Activated T-helper 2 cell treated with anti-CD3 and anti-CD28 coated beads, Interferon-gamma antibody, Interleukin-2, Interleukin-4, amounts not matched to agents 10 μg/mL and 5 μg/mL and 100 μg/mL, durations not matched to agents 14 hours and 24 hours and 36 hours (primary cell): Measurements from ENCODE around the gene FOXRED1. TPM values are rescaled to one million over a fixed set of nuclear protein-coding genes. Genes with fewer than 3 reads are reported as not detected.

ENCODE experiments used
- DNase-seq: peaks from one replicate; pipeline ENCODE4 v3.0.0; 2021; ENCODE audit warnings: low spot score
- H3K27ac Mint-ChIP-seq: one replicate; pipeline ENCODE4 v1.8.0; 2021; ENCODE audit warnings: mixed read lengths
- H3K27me3 Mint-ChIP-seq: one replicate; pipeline ENCODE4 v1.8.0; 2021; ENCODE audit warnings: low read depth, mixed read lengths
- H3K36me3 Mint-ChIP-seq: one replicate; pipeline ENCODE4 v1.8.0; 2021; ENCODE audit warnings: low read depth, mixed read lengths
- H3K4me1 Mint-ChIP-seq: one replicate; pipeline ENCODE4 v1.8.0; 2021; ENCODE audit warnings: low read depth, mixed read lengths
- H3K4me3 Mint-ChIP-seq: one replicate; pipeline ENCODE4 v1.8.0; 2021; ENCODE audit warnings: low read depth, mild to moderate bottlenecking, moderate library complexity, mixed read lengths
- H3K9me3 Mint-ChIP-seq: one replicate; pipeline ENCODE4 v1.8.0; 2021; ENCODE audit warnings: mixed read lengths
- intact Hi-C: fragments of 100-400 bp; cut with micrococcal nuclease; formaldehyde crosslinking; loops from one replicate; pipeline ENCODE4 v1.15.1; 2023
- total RNA-seq: library from RNA; stranded (reverse); gene quantifications from 2 replicates; pipeline ENCODE4 v1.2.3, GENCODE V29; 2022

Gene FOXRED1
- 48.7 and 52.3 TPM in 2 replicates for total RNA-seq

GRCh38 chr11:126268708-126269579, at the start of gene FOXRED1, which contains the start of gene SRPRA:
Gene FOXRED1, plus strand, starts transcription at chr11:126269154. Its CDS starts 53 bp downstream, at chr11:126269207.
Gene SRPRA, minus strand, starts transcription at chr11:126268895. Its CDS starts 91 bp downstream, at chr11:126268804.
- H3K4me1 Mint-ChIP-seq: peaks cover 28% of the 10 kb centered on the region
- peak; percentile 100 for DNase-seq
- peak within 1 kb of the TSS; percentile 94 for H3K4me3 Mint-ChIP-seq
- no peaks in the 10 kb centered on the region for H3K27me3 Mint-ChIP-seq
- no peaks in the 10 kb centered on the region for H3K9me3 Mint-ChIP-seq
- peak within 1 kb of the TSS; percentile 97 for H3K27ac Mint-ChIP-seq
- H3K36me3 Mint-ChIP-seq: peaks cover 57% of the 10 kb centered on the region
- intact Hi-C loops: loop anchor here (1.0 to 5.0 kb wide), 6 partner anchors 14 to 367 kb away; partner anchors contain the start of genes CDON, DCPS, DDX25 and FAM118B

GRCh38 chr11:126219547-126219946, 49.4 kb upstream of the FOXRED1 start:
- peaks cover 12% of the 10 kb centered on the region for H3K4me1 Mint-ChIP-seq
- intact Hi-C loops: no loop called here
- no peaks in the 10 kb centered on the region for H3K9me3 Mint-ChIP-seq
- H3K36me3 Mint-ChIP-seq: no peaks in the 10 kb centered on the region
- no peak for DNase-seq
- no peak overlapping the region for H3K27ac Mint-ChIP-seq
- no peak overlapping the region for H3K4me3 Mint-ChIP-seq
- H3K27me3 Mint-ChIP-seq: no peaks in the 10 kb centered on the region

- H3K27me3 Mint-ChIP-seq: no peaks in the 10 kb centered on the region
- no peaks in the 10 kb centered on the region for H3K9me3 Mint-ChIP-seq
- peaks cover 3% of the 10 kb centered on the region for H3K4me1 Mint-ChIP-seq
- H3K36me3 Mint-ChIP-seq: no peaks in the 10 kb centered on the region
- intact Hi-C loops: no loop called here
- no peak overlapping the region for H3K27ac Mint-ChIP-seq
- no peak overlapping the region for H3K4me3 Mint-ChIP-seq
- DNase-seq: no peak
Measured at GRCh38 chr11:126224647-126225294, 44.2 kb upstream of the FOXRED1 start.

- Mint-ChIP-seq H3K27me3 (no peaks in the 10 kb centered on the region), H3K9me3 (no peaks in the 10 kb centered on the region), H3K36me3 (no peaks in the 10 kb centered on the region), H3K27ac (no peak overlapping the region), H3K4me3 (no peak overlapping the region), H3K4me1 (peaks cover 2% of the 10 kb centered on the region)
- no peak for DNase-seq
- intact Hi-C loops: no loop called here
Measured at GRCh38 chr11:126225295-126225665, 43.7 kb upstream of the FOXRED1 start.

GRCh38 chr11:126226334-126227084, 42.4 kb upstream of the FOXRED1 start:
- Mint-ChIP-seq H3K36me3 (peaks cover 5% of the 10 kb centered on the region), H3K27ac (no peak overlapping the region), H3K4me1 (peaks cover 1% of the 10 kb centered on the region), H3K9me3 (no peaks in the 10 kb centered on the region), H3K27me3 (no peaks in the 10 kb centered on the region), H3K4me3 (no peak overlapping the region)
- DNase-seq: no peak
- intact Hi-C loops: no loop called here

GRCh38 chr11:126229858-126230540, 39.0 kb upstream of the FOXRED1 start:
- no peak for DNase-seq
- H3K27me3 Mint-ChIP-seq: no peaks in the 10 kb centered on the region
- intact Hi-C loops: no loop called here
- H3K4me1 Mint-ChIP-seq: no peaks in the 10 kb centered on the region
- peaks cover 5% of the 10 kb centered on the region for H3K36me3 Mint-ChIP-seq
- no peaks in the 10 kb centered on the region for H3K9me3 Mint-ChIP-seq
- H3K27ac Mint-ChIP-seq: no peak overlapping the region
- H3K4me3 Mint-ChIP-seq: no peak overlapping the region

GRCh38 chr11:126231725-126232459, 37.1 kb upstream of the FOXRED1 start:
- Mint-ChIP-seq H3K27me3 (no peaks in the 10 kb centered on the region), H3K36me3 (peaks cover 13% of the 10 kb centered on the region)

GRCh38 chr11:126232683-126233082, 36.3 kb upstream of the FOXRED1 start:
- DNase-seq: no peak
- H3K9me3 Mint-ChIP-seq: no peaks in the 10 kb centered on the region
- H3K4me1 Mint-ChIP-seq: no peaks in the 10 kb centered on the region
- no peaks in the 10 kb centered on the region for H3K27me3 Mint-ChIP-seq
- intact Hi-C loops: no loop called here
- no peak overlapping the region for H3K4me3 Mint-ChIP-seq
- H3K27ac Mint-ChIP-seq: no peak overlapping the region
- peaks cover 13% of the 10 kb centered on the region for H3K36me3 Mint-ChIP-seq

More at GRCh38 chr11:126231725-126232459, 37.1 kb upstream of the FOXRED1 start:
- Mint-ChIP-seq H3K27ac (no peak overlapping the region), H3K9me3 (no peaks in the 10 kb centered on the region), H3K4me1 (no peaks in the 10 kb centered on the region), H3K4me3 (no peak overlapping the region)
- intact Hi-C loops: no loop called here
- no peak for DNase-seq

GRCh38 chr11:126233391-126233790, 35.6 kb upstream of the FOXRED1 start:
- no peaks in the 10 kb centered on the region for H3K27me3 Mint-ChIP-seq
- H3K4me1 Mint-ChIP-seq: no peaks in the 10 kb centered on the region
- no peak for DNase-seq
- intact Hi-C loops: no loop called here
- H3K4me3 Mint-ChIP-seq: no peak overlapping the region
- no peaks in the 10 kb centered on the region for H3K9me3 Mint-ChIP-seq
- no peak overlapping the region for H3K27ac Mint-ChIP-seq
- H3K36me3 Mint-ChIP-seq: peaks cover 13% of the 10 kb centered on the region

GRCh38 chr11:126246636-126247035, 22.3 kb upstream of the FOXRED1 start:
- Mint-ChIP-seq H3K36me3 (peaks cover 8% of the 10 kb centered on the region), H3K4me3 (no peak overlapping the region), H3K4me1 (no peaks in the 10 kb centered on the region), H3K9me3 (no peaks in the 10 kb centered on the region), H3K27me3 (no peaks in the 10 kb centered on the region), H3K27ac (no peak overlapping the region)
- DNase-seq: no peak
- intact Hi-C loops: no loop called here

- H3K36me3 Mint-ChIP-seq: peaks cover 19% of the 10 kb centered on the region
- DNase-seq: no peak
- H3K9me3 Mint-ChIP-seq: no peaks in the 10 kb centered on the region
- H3K4me3 Mint-ChIP-seq: no peak overlapping the region
- intact Hi-C loops: no loop called here
- H3K27me3 Mint-ChIP-seq: no peaks in the 10 kb centered on the region
- no peak overlapping the region for H3K27ac Mint-ChIP-seq
- no peaks in the 10 kb centered on the region for H3K4me1 Mint-ChIP-seq
Measured at GRCh38 chr11:126253265-126253664, 15.7 kb upstream of the FOXRED1 start.

GRCh38 chr11:126254819-126255218, 14.1 kb upstream of the FOXRED1 start:
- peaks cover 16% of the 10 kb centered on the region for H3K36me3 Mint-ChIP-seq
- no peak overlapping the region for H3K4me3 Mint-ChIP-seq
- no peaks in the 10 kb centered on the region for H3K4me1 Mint-ChIP-seq
- intact Hi-C loops: no loop called here
- H3K9me3 Mint-ChIP-seq: no peaks in the 10 kb centered on the region
- no peaks in the 10 kb centered on the region for H3K27me3 Mint-ChIP-seq
- DNase-seq: no peak
- H3K27ac Mint-ChIP-seq: no peak overlapping the region
